Suppressor macrophage treated with lipopolysaccharide for 1 hour (primary cell): ENCODE data around the gene CTIF.

Experiments
- DNase-seq, 3 donors: peaks; one replicate each; pipeline ENCODE4 v3.0.0-alpha.2; 2020 to 2022

The CTIF gene

DNA sequence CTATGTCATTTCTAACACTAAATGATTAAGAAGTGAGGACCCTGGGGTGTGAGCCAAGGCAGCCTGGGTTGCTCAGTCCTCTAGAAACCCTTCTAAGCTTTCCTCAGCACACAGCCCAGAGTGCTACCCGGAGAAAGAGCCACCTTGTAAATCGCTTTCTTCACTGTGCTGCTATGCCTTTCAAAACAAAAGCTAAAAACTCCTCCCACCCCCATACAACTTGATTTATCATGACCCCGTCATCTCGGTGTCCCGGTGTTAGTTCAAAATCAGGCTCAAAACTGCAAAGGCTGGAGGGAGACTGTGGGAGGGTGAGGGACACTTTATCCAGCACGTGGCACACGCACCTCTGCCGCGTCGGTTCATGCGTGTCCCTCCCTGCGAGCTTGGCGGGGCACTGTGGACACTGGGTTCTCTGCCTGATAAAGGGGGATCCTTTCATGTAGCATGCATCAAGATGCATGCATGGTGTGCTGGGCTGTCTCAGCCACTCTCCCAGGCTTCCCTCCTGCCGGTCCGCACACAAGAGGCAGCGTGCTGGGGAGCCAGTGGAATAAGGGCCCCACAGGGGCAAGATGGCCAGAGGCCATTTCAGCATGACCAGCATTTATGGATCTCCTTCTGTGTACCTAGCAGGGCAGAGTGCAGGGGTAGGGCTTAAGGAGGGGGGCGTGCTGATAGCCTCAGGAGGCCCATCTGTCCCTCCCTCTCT is 241.5 kb downstream of the CTIF start:
- DNase-seq: no peak

DNA sequence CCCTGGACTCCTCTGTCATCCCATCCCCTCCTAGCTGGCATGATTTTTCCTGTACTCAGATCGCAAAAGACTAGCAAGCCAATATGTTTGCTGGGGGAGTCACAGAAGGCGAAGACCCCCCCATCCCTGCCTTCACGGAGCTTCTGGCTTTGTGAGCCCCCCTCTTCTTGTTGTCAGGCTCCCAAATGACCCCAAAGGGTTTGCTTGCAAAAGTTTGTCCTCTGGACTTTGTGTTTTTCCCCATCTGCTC is 242.0 kb downstream of the CTIF start:
- DNase-seq: no peak

DNA sequence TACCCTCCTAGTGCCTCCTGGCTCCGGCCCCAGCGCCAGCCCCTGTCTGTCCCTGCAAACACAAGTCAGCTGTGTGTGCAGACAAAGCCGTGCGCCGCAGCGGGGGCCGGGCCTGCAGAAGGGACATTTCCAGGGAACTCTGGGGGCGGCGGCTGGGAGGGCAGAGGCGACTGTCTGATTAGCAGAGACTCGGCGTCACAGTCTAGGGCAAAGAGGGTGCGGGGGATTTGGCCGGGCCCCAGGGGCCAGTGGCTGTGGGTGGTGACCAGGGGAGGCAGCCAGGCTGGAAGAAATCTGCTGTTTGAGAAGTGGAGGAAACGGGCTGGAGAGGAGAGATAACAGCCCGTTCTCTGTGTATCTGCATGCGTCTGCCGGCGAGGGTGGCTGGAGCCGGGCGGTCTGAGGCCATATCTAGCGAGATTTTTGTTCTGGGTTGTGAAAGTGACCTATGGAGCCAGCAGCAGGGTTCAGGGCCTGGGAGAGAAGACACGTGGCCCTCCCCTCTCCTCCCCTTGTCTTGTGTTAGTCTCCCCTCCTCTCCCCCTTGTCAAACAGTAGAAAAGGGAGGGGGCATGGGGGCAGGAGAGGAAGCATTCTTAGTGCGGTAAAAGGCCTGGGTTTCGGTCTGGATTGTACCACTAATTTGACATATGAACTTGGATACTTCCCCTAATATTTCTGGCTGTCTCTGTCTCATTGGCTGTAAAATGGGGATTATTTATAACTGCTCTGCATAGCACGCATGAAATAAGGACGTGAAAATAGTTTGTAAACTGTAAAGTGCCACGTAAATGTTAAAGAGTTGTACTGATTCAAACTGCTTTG is 242.5 kb downstream of the CTIF start:
- DNase-seq: peak; percentile 80 to 92 (median 83)

DNA sequence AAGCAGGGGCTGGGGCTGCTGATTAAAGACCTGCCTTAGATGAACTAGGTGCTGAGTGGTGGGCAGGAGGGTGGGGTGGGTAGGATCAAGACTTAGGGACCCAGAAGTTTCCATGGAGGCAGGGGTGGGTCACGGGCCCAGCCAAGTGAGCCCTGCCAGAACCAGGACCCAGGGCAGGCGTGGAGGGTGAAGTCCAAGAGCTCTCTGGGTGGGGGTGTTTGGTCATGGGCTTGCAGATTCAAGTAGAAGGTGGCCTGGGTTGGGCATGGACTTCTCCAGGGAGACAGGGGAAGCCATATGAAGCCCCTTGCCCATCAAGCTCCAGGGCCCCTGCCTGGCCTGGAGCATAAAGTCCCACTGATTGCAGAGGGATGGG is 243.1 kb downstream of the CTIF start:
- DNase-seq: no peak

GRCh38 chr18:48782381-48782861 is 243.6 kb downstream of the CTIF start:
- no peak for DNase-seq

DNA sequence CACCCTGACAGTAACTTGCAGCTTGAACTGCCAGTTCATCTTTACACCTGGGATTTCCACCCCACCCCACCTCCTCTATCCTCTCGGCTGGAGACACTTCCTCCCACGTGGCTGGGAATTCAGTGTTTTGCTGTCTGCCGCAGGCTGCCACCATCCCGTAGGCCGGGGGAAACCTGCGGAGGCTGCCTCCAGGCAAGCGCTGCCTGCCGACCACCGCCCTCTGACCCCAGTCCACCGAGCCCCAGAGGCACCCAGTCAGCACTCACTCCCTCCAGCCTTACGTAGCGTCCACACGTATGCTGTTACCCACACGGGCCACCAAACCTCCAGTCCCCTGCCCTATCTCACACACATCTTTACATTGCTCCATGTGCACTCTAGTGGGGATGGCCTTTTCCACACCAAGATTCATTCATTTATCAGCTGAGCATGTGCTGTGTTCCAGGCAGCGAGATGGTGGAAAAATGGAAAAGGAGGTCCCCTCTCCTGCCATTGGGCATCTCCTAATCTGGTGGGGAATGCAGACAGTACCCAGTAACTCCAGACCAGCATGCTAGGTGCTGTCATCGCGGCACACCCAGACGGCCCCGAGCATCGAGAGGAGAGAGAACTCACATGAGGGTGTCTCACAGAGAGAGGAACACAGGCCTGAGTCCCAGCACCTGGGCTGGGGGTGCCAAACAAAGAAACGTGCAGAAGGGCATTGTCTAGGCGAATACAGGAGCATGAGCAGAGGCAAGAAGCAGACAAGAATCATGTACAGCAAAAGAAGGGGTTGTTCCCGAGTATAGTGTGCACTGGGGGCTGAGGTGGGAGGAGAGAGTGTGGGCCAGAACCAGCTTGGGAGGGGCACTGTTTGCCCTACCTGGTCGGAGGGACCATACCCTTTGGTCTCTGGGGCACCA is 245.0 kb downstream of the CTIF start:
- no peak for DNase-seq

DNA sequence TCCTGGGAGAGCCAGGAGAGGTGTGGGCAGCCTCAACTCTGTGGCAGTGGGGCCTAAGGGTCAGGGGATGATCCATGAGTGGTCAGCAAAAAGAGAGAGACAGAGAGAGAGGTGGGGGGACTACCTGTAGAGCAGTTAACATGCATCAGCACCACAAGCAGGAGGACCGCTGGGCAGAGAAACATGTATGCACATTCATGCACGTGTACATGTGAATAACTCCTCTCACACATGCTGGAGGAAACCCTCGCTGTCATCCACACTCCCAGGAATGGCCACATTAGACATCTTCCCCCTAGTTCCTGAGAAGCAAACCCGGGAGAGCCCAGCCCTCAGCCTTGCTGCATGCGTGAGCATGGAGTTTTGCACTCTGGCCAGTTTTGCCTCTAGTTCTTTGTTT is 245.8 kb downstream of the CTIF start:
- DNase-seq: peak; percentile 53 to 60 (median 56)

DNA sequence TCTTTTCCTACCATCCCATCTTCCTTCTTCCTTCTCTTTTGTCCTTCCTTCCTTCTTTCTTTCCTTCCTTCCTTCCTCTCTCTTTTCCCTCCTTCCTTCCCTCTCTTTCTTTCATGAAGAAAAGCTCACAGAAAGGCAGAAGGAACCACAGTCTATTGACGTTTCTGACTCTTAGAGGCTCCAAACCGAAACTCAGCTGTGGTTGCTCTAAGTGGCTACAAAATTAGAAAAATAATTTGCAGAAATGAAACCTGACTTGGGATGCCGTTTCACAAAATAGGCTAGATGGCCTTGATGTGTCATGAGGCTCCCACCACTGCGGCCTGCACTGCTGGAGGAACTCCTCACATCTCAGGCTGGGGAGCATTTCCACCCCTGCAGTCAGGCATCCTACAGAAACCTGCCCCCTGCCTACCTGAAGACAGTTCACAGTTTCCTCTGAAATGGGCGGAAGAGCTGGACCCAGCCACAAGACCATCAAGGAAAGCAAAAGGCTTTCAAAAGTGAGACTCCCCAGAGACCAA is 246.3 kb downstream of the CTIF start:
- peak; percentile 88 to 94 (median 93) for DNase-seq

DNA sequence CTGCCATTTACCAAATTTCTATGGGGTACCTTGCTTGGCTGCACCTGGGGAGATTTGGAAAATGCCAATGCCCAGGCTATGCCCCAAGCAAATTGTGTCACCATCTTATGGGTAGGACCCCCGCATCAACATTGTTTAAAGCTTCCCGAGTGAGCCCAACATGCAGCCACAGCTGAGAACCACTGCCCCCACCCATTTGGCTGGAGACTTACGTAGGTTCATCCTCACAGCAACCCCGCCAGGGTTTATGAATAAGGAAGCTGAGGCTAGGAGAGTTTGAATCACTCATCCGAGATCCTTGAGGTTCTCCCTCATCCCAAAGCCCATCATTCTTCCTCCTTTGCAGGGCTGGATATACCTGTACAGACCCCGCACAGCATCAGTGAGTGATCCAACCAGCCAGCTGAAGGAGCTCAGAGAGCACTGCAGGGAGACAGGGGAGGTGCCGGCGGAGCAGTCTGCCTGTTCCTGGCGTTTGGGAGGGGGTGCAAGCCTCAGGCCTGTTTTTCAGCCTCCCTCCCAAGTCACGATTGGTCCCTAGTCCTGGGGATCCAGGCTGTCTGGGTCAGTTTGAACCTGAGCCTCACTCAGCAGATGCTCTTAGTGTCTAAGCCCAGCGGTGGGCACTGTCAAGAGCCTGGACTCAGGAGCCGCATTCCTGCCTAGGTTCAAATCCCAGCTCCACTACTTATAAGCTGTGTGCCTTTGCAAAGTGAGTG is 247.1 kb downstream of the CTIF start:
- DNase-seq: peak; percentile 19 to 41 (median 35)

GRCh38 chr18:48786455-48787202 is 247.8 kb downstream of the CTIF start:
- no peak for DNase-seq

DNA sequence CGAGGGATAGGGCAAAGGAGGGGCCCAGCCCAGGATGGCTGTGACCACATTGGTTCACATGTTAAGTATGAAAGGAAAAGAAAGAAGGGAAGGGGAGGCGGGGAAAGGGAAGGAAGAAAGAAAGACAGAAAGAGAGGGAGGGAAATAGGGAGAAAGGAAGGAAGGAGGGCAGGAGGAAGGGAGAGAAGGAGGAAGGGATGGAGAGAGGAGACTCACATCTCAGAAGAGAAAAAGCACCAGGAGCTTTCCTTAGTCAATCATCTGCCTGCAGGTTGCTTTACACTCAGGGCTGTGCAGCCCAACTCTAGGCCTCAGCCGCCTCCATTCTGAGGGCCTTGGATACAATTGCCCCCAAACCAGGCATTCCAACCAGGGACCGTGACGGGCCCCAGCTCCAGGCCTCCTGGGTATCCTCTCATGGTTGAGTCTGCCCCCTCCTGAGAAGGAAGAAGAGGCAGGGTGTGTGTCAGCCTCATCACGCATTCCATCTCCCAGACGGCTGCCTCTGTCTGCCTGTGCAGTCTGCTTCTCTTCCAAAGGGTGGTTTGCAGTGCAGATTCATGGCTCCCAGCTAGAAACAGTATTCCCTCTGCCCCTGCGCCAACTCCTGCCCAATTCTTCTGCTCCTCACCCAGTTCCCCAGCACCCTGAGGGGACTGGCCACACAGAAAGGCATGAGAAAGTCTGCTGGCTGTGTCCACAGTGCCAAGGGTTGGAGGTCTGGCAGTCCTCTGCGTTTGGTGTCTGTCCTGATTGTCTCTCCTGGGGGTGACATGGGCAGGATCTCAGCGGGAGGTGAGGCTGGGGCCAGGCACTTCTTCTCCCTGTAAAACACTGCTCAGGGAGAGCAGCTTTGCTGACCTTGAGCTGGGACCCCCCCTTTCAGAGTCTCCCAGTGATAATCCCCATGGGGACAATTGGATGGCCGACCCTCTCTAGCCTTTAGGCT is 248.6 kb downstream of the CTIF start:
- DNase-seq: no peak

GRCh38 chr18:48788373-48788772 is 249.5 kb downstream of the CTIF start:
- DNase-seq: no peak

GRCh38 chr18:48789259-48789812 is 250.5 kb downstream of the CTIF start:
- DNase-seq: no peak

GRCh38 chr18:48790226-48790863 is 251.5 kb downstream of the CTIF start:
- DNase-seq: peak; percentile 31 to 62 (median 33)

DNA sequence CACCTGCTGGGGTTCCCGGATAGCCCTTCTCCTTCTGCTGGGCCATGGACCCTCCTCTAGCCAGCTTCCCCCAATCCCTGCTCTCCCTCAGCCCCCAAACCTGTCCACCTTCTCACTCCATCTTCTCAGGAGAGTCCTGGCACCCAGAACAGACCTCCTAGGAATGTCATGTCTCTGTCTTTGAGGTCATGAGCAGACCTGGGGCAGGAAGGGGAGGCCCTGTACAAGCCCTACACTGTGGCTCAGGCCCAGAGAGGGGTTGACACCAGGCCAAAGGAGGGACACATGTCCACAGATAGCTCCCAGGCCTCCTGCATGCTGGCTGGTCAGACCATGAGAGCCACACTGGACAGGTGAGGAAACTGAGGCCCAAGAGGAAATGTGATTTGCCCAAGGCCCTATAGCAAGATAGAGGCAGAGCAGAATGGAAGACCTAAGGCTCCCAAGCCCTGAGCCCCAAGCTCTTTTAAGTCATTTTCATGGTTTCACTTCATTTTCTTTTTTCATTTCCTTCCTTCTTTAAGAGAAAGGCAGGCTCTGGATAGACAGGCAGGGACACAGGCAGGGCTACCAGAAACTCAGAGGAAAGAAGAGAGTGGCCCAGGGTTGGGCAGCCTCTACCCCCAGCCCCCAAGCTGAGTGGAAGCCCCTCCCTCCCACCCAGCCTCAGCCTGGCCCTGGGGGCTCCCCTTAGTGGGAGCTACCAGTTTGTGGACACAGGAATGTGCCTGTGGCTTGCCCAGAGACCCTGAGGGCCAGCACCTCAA is 252.2 kb downstream of the CTIF start:
- peak; percentile 42 to 51 (median 43) for DNase-seq

DNA sequence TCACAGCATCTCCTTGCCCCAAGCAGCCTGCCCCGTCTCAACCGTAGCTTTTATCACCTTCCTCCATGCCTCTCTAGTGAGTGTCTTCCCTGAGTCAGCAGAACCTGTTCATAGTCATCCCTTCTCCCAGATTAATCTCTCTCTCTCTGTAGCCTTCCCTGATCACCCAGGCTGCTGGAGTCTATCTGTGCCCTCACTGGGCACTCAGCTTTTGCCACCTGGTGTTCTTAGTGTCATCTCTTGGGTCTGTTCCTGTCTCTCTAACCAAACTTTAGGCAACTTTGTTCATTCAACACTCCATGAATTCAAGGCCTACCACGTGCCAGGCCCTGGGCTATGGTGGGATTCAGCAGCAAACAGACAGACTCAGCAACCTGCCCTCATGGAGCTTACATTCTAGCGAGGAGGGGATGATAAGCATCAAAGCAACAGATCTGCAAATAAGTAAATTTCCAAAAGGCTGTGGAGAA is 252.8 kb downstream of the CTIF start:
- no peak for DNase-seq

DNA sequence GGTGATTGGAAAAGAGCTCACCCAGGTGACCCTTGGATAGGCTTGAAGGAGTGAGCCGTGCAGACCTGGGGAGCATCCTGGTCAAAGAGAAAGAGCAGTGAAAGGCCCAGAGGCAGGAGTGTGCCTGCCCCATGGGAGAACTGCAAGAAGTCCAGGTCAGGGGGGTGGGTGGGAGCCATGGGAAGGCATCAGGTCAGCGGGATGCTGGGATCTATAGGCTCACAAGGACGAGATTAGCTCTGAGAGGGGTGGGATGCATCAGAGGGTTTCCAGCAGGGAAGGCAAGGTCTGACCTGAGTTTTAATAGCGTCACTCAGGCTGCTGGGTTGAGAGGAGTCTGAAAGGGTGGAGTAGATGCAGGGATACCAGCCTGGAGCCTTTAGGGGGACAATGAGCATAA is 253.3 kb downstream of the CTIF start:
- no peak for DNase-seq

GRCh38 chr18:48792611-48793380 is 254.0 kb downstream of the CTIF start:
- no peak for DNase-seq
